NCI-H82 treated with DMSO at 0.1 percent for 48 hours (cell line): Measurements from ENCODE around the gene DGCR6.
"Not testable (repeated sequence)": the region's sequence is repeated elsewhere in the genome, so short reads cannot be mapped to it uniquely, and the experiment has no call there.

ENCODE experiments used
- DNase-seq: peaks from one replicate; lab custom pipeline; 2025; ENCODE audit not compliant: unreplicated experiment; lab: John Stamatoyannopoulos, UW

The DGCR6 gene

GRCh38 chr22:18905540-18906409, at the start of gene DGCR6:
Gene DGCR6 (plus strand): TSS chr22:18906320. CDS start chr22:18906375, 55 bp downstream.
- no peak for DNase-seq

- DNase-seq: not testable (repeated sequence)
Measured at GRCh38 chr22:18859314-18859713, 46.8 kb upstream of the DGCR6 start.

GRCh38 chr22:18881260-18881659, 24.9 kb upstream of the DGCR6 start:
- not testable (repeated sequence) for DNase-seq

GRCh38 chr22:18884465-18884864, 21.7 kb upstream of the DGCR6 start:
- DNase-seq: not testable (repeated sequence)

- no peak for DNase-seq
Measured at GRCh38 chr22:18888115-18888514, 18.0 kb upstream of the DGCR6 start.

- DNase-seq: not testable (repeated sequence)
Measured at GRCh38 chr22:18890510-18891192, 15.5 kb upstream of the DGCR6 start.

- not testable (repeated sequence) for DNase-seq
Measured at GRCh38 chr22:18893775-18894174, 12.3 kb upstream of the DGCR6 start.

GRCh38 chr22:18896037-18896657, 10.0 kb upstream of the DGCR6 start:
- not testable (repeated sequence) for DNase-seq

- DNase-seq: not testable (repeated sequence)
Measured at GRCh38 chr22:18906410-18906745, 258 bp downstream of the DGCR6 start.

- DNase-seq: no peak
Measured at GRCh38 chr22:18906896-18907295, 776 bp downstream of the DGCR6 start.

GRCh38 chr22:18909556-18909955, 3.4 kb downstream of the DGCR6 start:
- DNase-seq: no peak

- DNase-seq: not testable (repeated sequence)
Measured at GRCh38 chr22:18911535-18911934, 5.4 kb downstream of the DGCR6 start.

- DNase-seq: not testable (repeated sequence)
Measured at GRCh38 chr22:18912264-18912946, 6.3 kb downstream of the DGCR6 start.

GRCh38 chr22:18914558-18914957, 8.4 kb downstream of the DGCR6 start:
- not testable (repeated sequence) for DNase-seq

- not testable (repeated sequence) for DNase-seq
Measured at GRCh38 chr22:18915550-18915949, 9.4 kb downstream of the DGCR6 start.

GRCh38 chr22:18917818-18918217, 11.7 kb downstream of the DGCR6 start:
- not testable (repeated sequence) for DNase-seq

GRCh38 chr22:18920257-18920902, 14.3 kb downstream of the DGCR6 start:
- DNase-seq: not testable (repeated sequence)

GRCh38 chr22:18925368-18926064, 19.4 kb downstream of the DGCR6 start:
- DNase-seq: no peak

- no peak for DNase-seq
Measured at GRCh38 chr22:18927020-18927419, 20.9 kb downstream of the DGCR6 start.

GRCh38 chr22:18927573-18927972, 21.5 kb downstream of the DGCR6 start:
- DNase-seq: no peak
